ENCODE data around the gene XPO6. TPM values are rescaled to one million over a fixed set of nuclear protein-coding genes. Genes with fewer than 3 reads are reported as not detected.

XPO6 gene
- polyA plus RNA-seq, 1 of the 3 experiments (the other 2 are of a cell fraction), result 97.1 TPM

GRCh38 chr16:28064706-28065249 is 147.0 kb downstream of the XPO6 start:
- H3K27ac ChIP-seq (ENCODE audit: low read depth in 2 of 2, low read length in 1 of 2), result no peak overlapping the region
- no peaks in the 10 kb centered on the region for H3K4me1 ChIP-seq (ENCODE audit: control insufficient read depth in 1 of 2, insufficient read depth in 2 of 2, low read depth in 1 of 2, low read length in 1 of 2)
- TF ChIP-seq PBX3 (IDR thresholded peaks at IDR 0.05) (no peak), NFIC (IDR thresholded peaks at IDR 0.05; ENCODE audit: borderline replicate concordance) (no peak), MAX (IDR thresholded peaks at IDR 0.05; ENCODE audit: low read depth) (no peak), GABPA (IDR thresholded peaks at IDR 0.05; ENCODE audit: low read depth) (no peak), FOXJ3 (CRISPR knock-in tag; IDR thresholded peaks at IDR 0.05) (no peak), POLR2AphosphoS5 (IDR thresholded peaks at IDR 0.05; ENCODE audit: low read depth, low read length) (no peak), GATA2 (CRISPR knock-in tag; IDR thresholded peaks at IDR 0.05) (no peak), CHD2 (IDR thresholded peaks at IDR 0.05; ENCODE audit: low read length, partially characterized antibody) (no peak), NRF1 (IDR thresholded peaks at IDR 0.05; ENCODE audit: low read depth, low read length) (no peak), FOXM1 (IDR thresholded peaks at IDR 0.05; ENCODE audit: low read depth) (no peak), TEAD4 (IDR thresholded peaks at IDR 0.05; ENCODE audit: borderline replicate concordance, insufficient read depth) (no peak), ELF1 (IDR thresholded peaks at IDR 0.05) (no peak)
- TF ChIP-seq, protein P1, sequence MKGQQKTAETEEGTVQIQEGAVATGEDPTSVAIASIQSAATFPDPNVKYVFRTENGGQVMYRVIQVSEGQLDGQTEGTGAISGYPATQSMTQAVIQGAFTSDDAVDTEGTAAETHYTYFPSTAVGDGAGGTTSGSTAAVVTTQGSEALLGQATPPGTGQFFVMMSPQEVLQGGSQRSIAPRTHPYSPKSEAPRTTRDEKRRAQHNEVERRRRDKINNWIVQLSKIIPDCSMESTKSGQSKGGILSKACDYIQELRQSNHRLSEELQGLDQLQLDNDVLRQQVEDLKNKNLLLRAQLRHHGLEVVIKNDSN (IDR thresholded peaks at IDR 0.05; ENCODE audit: borderline replicate concordance, low read depth), result no peak
- TF ChIP-seq, protein P2, sequence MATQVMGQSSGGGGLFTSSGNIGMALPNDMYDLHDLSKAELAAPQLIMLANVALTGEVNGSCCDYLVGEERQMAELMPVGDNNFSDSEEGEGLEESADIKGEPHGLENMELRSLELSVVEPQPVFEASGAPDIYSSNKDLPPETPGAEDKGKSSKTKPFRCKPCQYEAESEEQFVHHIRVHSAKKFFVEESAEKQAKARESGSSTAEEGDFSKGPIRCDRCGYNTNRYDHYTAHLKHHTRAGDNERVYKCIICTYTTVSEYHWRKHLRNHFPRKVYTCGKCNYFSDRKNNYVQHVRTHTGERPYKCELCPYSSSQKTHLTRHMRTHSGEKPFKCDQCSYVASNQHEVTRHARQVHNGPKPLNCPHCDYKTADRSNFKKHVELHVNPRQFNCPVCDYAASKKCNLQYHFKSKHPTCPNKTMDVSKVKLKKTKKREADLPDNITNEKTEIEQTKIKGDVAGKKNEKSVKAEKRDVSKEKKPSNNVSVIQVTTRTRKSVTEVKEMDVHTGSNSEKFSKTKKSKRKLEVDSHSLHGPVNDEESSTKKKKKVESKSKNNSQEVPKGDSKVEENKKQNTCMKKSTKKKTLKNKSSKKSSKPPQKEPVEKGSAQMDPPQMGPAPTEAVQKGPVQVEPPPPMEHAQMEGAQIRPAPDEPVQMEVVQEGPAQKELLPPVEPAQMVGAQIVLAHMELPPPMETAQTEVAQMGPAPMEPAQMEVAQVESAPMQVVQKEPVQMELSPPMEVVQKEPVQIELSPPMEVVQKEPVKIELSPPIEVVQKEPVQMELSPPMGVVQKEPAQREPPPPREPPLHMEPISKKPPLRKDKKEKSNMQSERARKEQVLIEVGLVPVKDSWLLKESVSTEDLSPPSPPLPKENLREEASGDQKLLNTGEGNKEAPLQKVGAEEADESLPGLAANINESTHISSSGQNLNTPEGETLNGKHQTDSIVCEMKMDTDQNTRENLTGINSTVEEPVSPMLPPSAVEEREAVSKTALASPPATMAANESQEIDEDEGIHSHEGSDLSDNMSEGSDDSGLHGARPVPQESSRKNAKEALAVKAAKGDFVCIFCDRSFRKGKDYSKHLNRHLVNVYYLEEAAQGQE (IDR thresholded peaks at IDR 0.05; ENCODE audit: low read depth, low read length), result no peak
- 72% methylated on average over 13 of the region's 15 CpGs for WGBS (ENCODE audit: low lambda C conversion rate)
- DNase-seq, result no peak
- POLR2A ChIA-PET, result interaction anchor here (1.4 kb wide), 1 partner anchor 285 kb away, joined by 3 read pairs; no protein-coding TSS in a partner anchor
- H3F3A ChIP-seq (replicated peaks; ENCODE audit: insufficient read depth), result no peaks in the 10 kb centered on the region
- H3K36me3 ChIP-seq (replicated peaks in 1 of 2; ENCODE audit: control insufficient read depth in 1 of 2, insufficient read depth in 2 of 2, low read length in 1 of 2), result no peaks in the 10 kb centered on the region
- no peaks in the 10 kb centered on the region for H3K79me2 ChIP-seq (ENCODE audit: insufficient read depth)
- H3K9me2 ChIP-seq, result no peaks in the 10 kb centered on the region
- no peaks in the 10 kb centered on the region for H3K9me3 ChIP-seq
- H3K4me2 ChIP-seq, result no peak overlapping the region
- CTCF ChIA-PET, result interaction anchor here (0.7 to 14.1 kb wide), 10 partner anchors 11 to 425 kb away, joined by 3 to 172 read pairs (median 4); no protein-coding TSS in a partner anchor
- H4K20me1 ChIP-seq (ENCODE audit: insufficient read depth), result no peaks in the 10 kb centered on the region
- H2AFZ ChIP-seq (ENCODE audit: low read depth), result no peak overlapping the region
- no peak overlapping the region for H3K4me3 ChIP-seq (ENCODE audit: low read depth in 2 of 2, low read length in 1 of 2)
- peaks cover 30% of the 10 kb centered on the region for H3K27me3 ChIP-seq (ENCODE audit: insufficient read depth)
- H3K9ac ChIP-seq, result no peak overlapping the region
